ENCODE results near the gene CCSER2.

Gene CCSER2

DNA sequence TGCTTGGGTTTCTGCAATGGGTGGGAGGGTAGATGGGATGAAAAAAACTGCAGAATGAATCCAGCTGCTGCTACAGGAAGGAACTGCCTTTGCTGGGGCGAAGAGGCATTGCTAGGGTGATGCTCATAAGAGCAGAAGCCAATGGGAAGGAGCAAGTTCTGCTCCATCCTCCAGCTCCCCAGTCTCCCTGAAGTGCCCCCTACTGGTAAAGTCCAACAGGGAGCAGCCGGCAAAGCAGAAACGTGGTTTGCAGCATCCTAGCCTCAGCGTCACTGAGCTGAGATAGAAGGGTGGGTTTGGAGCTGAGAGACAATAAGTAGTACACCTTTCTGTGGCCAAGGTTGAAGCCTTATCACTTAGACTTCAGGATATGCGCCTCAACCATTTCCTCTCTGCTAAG is 220.5 kb downstream of the CCSER2 start:
- no peak for DNase-seq (ENCODE audit: low read depth)

DNA sequence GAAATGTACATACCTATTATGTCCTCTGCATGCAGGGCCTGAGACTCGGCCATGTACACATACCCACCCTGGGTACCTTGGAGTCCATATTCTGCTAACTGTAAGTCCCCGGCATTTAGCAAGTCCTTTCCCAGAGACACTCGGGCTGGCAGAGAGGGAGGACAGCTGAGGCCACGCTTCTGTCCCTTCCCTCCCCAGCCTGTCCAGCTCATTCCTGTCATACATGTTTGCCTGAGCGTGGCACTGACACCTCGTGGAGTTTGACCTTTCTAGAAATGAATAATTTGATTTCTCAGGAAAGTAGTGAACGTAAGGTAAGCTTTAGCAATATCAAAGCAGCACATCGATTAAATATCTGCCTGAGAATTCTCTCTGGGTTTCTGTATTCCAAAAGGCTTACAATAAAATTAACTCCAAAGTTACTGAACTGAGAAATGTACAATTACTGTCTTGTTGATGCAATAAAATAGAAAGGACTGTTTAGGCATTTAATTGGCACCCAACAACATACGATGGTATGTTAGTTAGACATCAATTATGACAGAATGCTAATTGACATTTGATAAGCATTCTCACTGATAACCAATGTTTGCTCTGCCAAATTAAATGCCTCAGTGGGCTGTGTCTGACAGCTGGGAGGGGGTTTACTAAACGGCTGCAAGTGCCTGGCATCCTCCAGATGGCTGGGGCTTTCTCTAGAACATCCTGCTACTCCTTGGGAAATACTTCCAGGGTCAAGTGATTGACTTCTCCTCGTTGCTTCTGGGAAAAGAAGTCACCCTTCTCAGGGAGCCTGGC is 221.2 kb downstream of the CCSER2 start:
- DNase-seq (ENCODE audit: low read depth) = no peak

DNA sequence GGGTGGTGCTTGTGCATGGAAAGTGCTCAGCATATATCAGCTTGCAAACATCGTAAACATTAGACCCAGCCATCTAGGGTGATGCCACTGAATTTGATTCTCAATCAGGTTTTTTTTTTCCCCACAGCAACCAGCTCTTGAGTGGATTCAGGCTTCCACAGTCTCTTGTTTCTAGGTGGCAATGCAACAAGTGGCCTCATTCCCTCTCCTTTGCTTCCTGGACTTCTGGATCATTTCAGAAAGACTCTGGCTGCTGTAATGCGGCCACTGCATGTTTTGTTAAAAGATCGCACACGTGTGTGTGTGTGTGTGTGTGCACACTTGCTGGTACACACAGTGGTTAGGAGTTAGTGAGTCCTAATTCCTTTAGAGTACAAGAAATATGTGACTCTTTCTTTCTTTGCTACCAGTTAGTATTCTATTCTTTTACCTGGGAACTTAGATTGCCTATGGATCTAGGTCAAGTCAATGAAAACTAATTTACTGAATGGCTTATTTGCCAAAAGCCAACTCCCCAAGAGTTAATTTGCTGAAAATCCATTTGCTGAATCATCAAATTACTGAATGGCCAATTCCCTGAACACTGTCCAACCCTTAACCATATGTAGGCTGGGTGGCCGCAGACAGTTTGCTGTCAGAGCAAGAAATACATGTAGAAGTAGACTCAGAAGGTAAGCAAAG is 222.5 kb downstream of the CCSER2 start:
- no peak for DNase-seq (ENCODE audit: low read depth)

DNA sequence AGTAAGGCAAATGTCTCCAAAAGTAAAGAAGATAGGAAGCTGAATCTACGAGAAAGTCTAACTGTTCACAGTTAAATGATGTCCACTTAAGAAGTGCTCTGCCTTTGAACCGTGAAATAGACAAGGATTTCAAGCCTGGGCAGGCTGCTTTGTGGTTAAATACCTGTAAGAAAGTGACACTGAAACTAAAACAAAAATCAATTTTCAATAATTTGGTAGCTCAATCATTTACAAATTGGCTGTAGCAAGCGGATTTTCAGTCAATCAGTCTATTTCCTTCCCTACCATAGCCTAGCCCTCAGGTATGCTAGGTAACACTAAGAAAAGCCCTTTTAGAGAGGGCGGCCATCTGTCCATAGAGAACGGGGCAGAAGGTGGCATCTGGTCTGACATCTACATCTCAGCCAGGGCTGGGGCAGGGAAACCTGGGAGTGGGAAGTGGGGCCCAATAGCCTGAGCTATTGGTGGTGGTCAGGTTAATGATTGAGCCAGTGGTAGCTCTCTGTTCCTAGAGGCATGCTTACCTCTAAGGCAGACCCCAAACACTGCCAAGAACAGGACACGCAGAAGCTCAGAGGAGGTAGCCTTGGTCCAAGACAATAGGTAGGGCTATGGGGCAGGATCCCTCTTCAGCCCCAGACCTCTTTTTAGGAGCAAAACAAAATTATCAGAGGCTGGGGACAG is 223.2 kb downstream of the CCSER2 start:
- DNase-seq (ENCODE audit: low read depth) = no peak

DNA sequence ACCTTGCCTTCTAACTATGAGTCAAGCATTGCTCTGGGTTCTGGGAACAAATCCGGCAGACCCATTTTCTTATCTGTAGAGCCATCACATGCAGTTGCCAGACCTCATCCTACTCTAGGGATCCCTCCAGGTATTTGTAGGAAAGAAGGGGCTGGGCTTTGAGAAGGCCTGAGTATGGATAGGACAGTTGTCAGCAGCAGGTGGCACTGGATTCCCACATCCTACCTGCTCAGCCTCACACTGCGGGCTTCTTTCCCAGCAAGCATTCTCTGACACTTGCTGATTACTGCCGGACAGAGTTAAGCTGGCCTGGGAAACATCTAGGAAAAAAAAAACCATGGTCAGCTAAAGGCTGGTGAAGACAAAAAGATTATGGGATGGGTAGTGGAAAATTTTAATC is 224.1 kb downstream of the CCSER2 start:
- no peak for DNase-seq (ENCODE audit: low read depth)

DNA sequence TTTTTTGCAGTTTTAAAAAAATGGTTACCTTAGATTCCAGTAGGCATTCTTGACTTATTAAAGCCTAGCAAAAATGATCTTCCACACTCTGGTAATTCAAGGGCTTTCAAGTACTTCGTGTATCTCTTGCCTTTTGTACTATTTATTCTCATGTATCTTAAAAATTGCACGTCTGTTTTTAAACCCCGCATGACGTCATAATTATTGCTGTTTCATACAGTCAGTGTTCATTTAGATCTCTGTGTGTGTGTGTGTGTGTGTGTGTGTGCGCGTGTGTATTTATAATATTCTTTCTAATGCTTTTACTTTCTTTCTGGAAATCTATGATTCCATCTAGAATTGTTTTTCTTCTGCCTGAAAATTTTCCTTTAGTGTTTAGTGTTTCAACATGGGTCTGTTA is 234.2 kb downstream of the CCSER2 start:
- DNase-seq (ENCODE audit: low read depth) = no peak

DNA sequence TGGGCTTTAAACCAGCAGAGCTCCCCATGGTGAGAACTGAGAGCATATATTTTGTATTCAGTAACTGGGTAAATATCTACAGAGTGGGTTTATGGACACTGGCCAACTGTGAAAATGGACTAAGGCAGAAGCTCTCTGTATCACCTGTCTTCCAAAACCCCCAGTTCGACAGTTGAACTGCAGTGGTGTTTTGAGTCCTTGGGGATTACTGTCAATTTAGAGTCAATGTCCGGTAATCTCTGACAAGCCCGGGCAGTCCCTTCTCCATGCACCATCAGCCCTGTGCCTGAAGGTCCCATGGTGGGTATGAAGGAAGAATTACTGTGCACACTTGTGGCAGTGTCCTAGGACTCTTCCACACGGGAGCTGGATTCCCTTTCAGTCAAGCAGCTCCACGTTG is 235.0 kb downstream of the CCSER2 start:
- DNase-seq (ENCODE audit: low read depth) = no peak

DNA sequence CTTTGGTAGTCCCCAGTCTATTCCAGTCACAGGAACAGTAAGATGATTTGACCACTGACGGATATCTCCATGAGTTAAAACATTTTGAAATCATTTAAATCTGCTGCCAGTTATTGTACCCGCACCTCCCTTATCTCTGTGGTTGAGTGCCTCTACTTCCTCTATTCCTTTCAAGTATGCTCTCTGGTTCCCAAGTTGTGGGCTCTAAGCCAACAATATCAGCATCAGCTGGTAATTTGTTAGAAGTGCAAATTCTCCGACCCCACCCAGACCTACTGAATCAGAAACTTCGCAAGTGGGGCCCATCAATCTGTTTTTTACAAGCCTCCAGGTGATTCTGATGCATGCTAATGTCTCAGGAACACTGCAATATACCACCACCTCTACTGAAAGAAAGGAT is 235.5 kb downstream of the CCSER2 start:
- no peak for DNase-seq (ENCODE audit: low read depth)

DNA sequence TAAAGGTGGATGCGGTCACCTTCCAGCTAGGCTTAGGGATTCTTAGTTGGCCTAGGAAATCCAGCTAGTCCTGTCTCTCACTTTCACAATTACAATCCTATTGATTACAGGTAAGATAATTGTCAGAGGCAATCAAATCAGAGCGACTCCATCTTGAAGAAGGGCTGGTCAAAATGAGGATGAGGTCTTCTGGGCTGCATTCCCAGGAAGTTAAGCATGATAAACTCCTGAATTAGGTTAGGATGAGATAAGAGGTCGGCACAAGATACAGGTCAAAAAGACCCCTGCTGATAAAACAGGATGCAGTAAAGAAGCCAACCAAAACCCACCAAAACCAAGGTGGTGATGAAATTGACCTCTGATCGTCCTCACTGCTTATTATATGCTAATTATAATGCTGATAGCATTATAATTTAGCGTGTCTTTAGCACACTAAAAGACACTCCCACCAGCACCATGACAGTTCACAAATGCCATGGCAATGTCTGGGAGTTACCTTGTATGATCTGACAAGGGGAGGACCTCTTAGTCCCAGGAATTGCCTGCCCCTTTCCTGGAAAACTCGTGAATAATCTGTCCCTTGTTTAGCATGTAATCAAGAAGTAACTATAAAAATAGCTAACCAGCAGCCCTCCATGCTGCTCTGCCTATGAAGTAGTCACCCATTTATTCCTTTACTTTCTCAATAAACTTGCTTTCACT is 237.6 kb downstream of the CCSER2 start:
- DNase-seq (ENCODE audit: low read depth) = no peak

DNA sequence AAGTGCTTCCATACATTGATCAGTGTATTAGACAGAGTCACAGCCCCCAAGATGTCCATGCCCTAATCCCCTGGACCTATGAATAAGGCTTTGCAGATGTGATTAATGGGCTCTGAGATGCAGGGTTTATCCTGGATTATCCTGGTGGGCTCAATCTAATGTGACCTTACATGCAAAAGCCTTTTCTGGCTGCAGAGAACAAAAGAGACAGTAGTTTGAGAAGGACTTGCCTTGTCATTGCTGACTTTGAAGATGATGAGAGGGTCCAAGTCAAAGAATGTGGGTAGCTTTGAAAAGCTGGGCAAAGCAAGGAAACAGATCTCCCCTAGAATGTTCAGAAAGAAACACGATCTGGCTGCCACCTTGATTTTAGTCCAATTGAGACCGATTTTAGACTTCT is 238.7 kb downstream of the CCSER2 start:
- no peak for DNase-seq (ENCODE audit: low read depth)
